Upper lobe of left lung (tissue), 6 donors: Measurements from ENCODE around the gene FXYD1. TPM values are rescaled to one million over a fixed set of nuclear protein-coding genes. Genes with fewer than 3 reads are reported as not detected.

Experiments used
- ATAC-seq, 2 donors: fragments of 200-7000 bp; cut with Tn5 transposase; one replicate each; pipeline ENCODE4 v1.9.1; 2022; ENCODE audit warnings: mild to moderate bottlenecking in 2 of 2, moderate library complexity in 2 of 2; ENCODE audit not compliant: low FRiP score in 2 of 2
- DNase-seq, 2 donors: peaks; one replicate each; pipeline ENCODE4 v3.0.0-alpha.2; 2019 to 2020
- H3K27ac ChIP-seq, 4 donors: fragments of 200-600 bp; sonication (generic); one replicate each; pipeline ENCODE4 v1.5.1; 2016 to 2019
- H3K27me3 ChIP-seq, 4 donors: fragments of 200-600 bp; sonication (generic); one replicate each; pipeline ENCODE4 v1.5.1; 2017 to 2019
- H3K36me3 ChIP-seq, 4 donors: fragments of 200-600 bp; sonication (generic); one replicate each; pipeline ENCODE4 v1.5.1; 2016 to 2019
- H3K4me1 ChIP-seq, 4 donors: fragments of 200-600 bp; sonication (generic); one replicate each; pipeline ENCODE4 v1.5.1; 2018 to 2019
- H3K4me3 ChIP-seq, 4 donors: fragments of 200-600 bp; sonication (generic); one replicate each; pipeline ENCODE4 v1.5.1; 2017 to 2019; ENCODE audit warnings: mild to moderate bottlenecking in 2 of 4, moderate library complexity in 1 of 4
- H3K9me3 ChIP-seq, 4 donors: fragments of 200-600 bp; sonication (generic); one replicate each; pipeline ENCODE4 v1.5.1; 2018 to 2019
- CTCF ChIP-seq, 6 experiments: fragments of 450-650 bp in 4 of 6; fragments of 200-600 bp in 2 of 6; sonication (generic) in 2 of 6; IDR thresholded peaks; one replicate each; pipeline ENCODE4 v1.5.1; 2016 to 2019; ENCODE audit warnings: antibody characterized with exemption in 6 of 6
- EP300 ChIP-seq, 4 donors: sonication (generic); formaldehyde crosslinking; IDR thresholded peaks; one replicate each; pipeline ENCODE4 v1.5.1; 2017; ENCODE audit warnings: antibody characterized with exemption in 4 of 4, control low read depth in 2 of 4
- POLR2A ChIP-seq, 4 donors: fragments of 450-650 bp; IDR thresholded peaks; one replicate each; pipeline ENCODE4 v1.5.1; 2016 to 2017; ENCODE audit warnings: antibody characterized with exemption in 4 of 4, mild to moderate bottlenecking in 2 of 4
- POLR2AphosphoS5 ChIP-seq, 2 donors: sonication (generic); formaldehyde crosslinking; IDR thresholded peaks; one replicate each; pipeline ENCODE4 v1.5.1; 2017; ENCODE audit warnings: antibody characterized with exemption in 2 of 2
- WGBS, 2 donors: methylation state at CpG; one replicate each; pipeline ENCODE4 v1.1.5; 2017 to 2018; 5-methylcytosine and 5-hydroxymethylcytosine counted together
- total RNA-seq, 6 donors: library from RNA; depleted of rRNA in 4 of 6; stranded (reverse); fragments of >200 nt in 4 of 6; gene quantifications; one replicate each; pipeline versions ENCODE4 v1.1.0 to v1.2.1, GENCODE V29; 2016 to 2021
- donor health status: DM: no; HTN: no; CAD: no; lungs with moderate emphysema.
- donor health status: DM: no; HTN: yes; CAD: no; lungs with severe emphysema.

Gene FXYD1
- total RNA-seq, 6 donors from 2014 or later: 3.8 to 64.9 (median 25.2) TPM

- H3K4me1 ChIP-seq: peaks cover 6 to 10% (median 8%) of the 10 kb centered on the region in 4 donors
- no peaks in the 10 kb centered on the region for H3K9me3 ChIP-seq
- H3K27ac ChIP-seq: no peak overlapping the region
- WGBS, 2 donors: 76 to 86% methylated on average over 3 of the region's 3 CpGs
- DNase-seq (no peak), ATAC-seq (no peak)
- no peaks in the 10 kb centered on the region for H3K36me3 ChIP-seq
- no peaks in the 10 kb centered on the region for H3K27me3 ChIP-seq
- no peak overlapping the region for H3K4me3 ChIP-seq
- TF ChIP-seq POLR2A (IDR thresholded peaks at IDR 0.05) (no peak), CTCF (IDR thresholded peaks at IDR 0.05) (no peak), POLR2AphosphoS5 (IDR thresholded peaks at IDR 0.05) (no peak), EP300 (IDR thresholded peaks at IDR 0.05) (no peak)
Observed at GRCh38 chr19:35176181-35176570, 37.6 kb downstream of the FXYD1 start.

DNA sequence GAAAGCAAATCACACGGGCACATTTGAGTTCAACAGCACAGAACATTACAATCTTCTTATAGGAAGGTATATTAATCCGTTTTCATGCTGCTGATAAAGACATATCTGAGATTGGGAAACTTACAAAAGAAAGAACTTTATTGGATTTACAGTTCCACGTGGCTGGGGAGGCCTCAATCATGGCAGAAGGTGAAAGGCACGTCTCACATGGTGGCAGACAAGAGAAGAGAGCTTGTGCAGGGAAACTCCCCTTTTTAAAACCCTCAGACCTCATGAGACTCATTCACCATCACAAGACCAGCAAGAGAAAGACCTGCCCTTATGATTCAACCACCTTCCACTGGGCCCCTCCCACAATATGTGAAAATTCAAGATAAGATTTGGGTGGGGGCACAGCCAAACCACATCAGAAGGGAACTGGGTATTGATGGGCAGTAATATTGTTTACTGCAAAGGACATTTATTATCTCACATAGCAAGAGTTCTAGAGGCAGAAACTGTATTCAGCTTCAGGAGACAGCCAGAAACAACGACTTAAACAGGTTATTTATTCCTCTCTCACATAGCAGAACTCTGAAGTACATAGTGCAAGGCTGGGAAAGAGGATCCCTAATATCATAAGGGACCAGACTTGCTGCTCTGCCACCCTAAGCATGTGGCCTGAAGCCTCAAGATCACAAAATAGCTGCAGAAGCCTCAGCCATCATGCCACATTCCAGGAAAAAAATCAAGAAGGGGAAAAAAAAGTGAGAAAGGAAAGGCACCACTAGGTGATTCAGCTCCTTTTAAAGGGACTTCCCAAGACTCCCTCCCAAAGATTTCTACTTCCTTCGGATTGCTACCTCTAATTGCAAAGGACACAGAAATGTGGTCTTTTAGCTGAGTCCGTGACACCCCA, 39.0 kb downstream of the FXYD1 start:
- Histone ChIP-seq H3K4me3 (no peak overlapping the region), H3K27ac (no peak overlapping the region), H3K36me3 (no peaks in the 10 kb centered on the region), H3K9me3 (no peaks in the 10 kb centered on the region), H3K4me1 (peaks cover 0 to 9% (median 5%) of the 10 kb centered on the region in 4 donors), H3K27me3 (no peaks in the 10 kb centered on the region)
- DNase-seq (no peak), ATAC-seq (no peak)
- TF ChIP-seq POLR2AphosphoS5 (IDR thresholded peaks at IDR 0.05) (no peak), EP300 (IDR thresholded peaks at IDR 0.05) (no peak), POLR2A (IDR thresholded peaks at IDR 0.05) (no peak), CTCF (IDR thresholded peaks at IDR 0.05) (no peak)
- 78 to 86% methylated on average over 7 of the region's 7 CpGs for WGBS, 2 donors

GRCh38 chr19:35178701-35179100, 40.1 kb downstream of the FXYD1 start:
- Histone ChIP-seq H3K9me3 (no peaks in the 10 kb centered on the region), H3K36me3 (no peaks in the 10 kb centered on the region), H3K27ac (no peak overlapping the region), H3K4me3 (no peak overlapping the region), H3K4me1 (peaks cover 0 to 9% (median 5%) of the 10 kb centered on the region in 4 donors), H3K27me3 (no peaks in the 10 kb centered on the region)
- no peak for TF ChIP-seq CTCF (IDR thresholded peaks at IDR 0.05)
- no peak for TF ChIP-seq EP300 (IDR thresholded peaks at IDR 0.05)
- no peak for TF ChIP-seq POLR2A (IDR thresholded peaks at IDR 0.05)
- no peak for TF ChIP-seq POLR2AphosphoS5 (IDR thresholded peaks at IDR 0.05)
- ATAC-seq (peak in 1 of 2 donors; percentile 85), DNase-seq (no peak)
- WGBS, 2 donors: 55 to 58% methylated on average over 2 of the region's 2 CpGs

GRCh38 chr19:35179830-35180229, 41.2 kb downstream of the FXYD1 start:
- H3K4me3 ChIP-seq: no peak overlapping the region
- ATAC-seq (no peak), DNase-seq (no peak)
- peaks cover 0 to 9% (median 5%) of the 10 kb centered on the region in 4 donors for H3K4me1 ChIP-seq
- WGBS, 2 donors: 71 to 80% methylated on average over 3 of the region's 3 CpGs
- TF ChIP-seq EP300 (IDR thresholded peaks at IDR 0.05) (no peak), CTCF (IDR thresholded peaks at IDR 0.05) (no peak)
- no peaks in the 10 kb centered on the region for H3K27me3 ChIP-seq
- H3K36me3 ChIP-seq: no peaks in the 10 kb centered on the region
- H3K9me3 ChIP-seq: no peaks in the 10 kb centered on the region
- H3K27ac ChIP-seq: no peak overlapping the region

GRCh38 chr19:35181387-35181786, 42.8 kb downstream of the FXYD1 start:
- TF ChIP-seq EP300 (IDR thresholded peaks at IDR 0.05): no peak
- no peak for TF ChIP-seq POLR2AphosphoS5 (IDR thresholded peaks at IDR 0.05)
- TF ChIP-seq CTCF (IDR thresholded peaks at IDR 0.05): no peak
- TF ChIP-seq POLR2A (IDR thresholded peaks at IDR 0.05): no peak
- peaks cover 0 to under 1% (median 0%) of the 10 kb centered on the region in 4 donors for H3K4me1 ChIP-seq
- H3K36me3 ChIP-seq: no peaks in the 10 kb centered on the region
- H3K4me3 ChIP-seq: no peak overlapping the region
- ATAC-seq (no peak), DNase-seq (no peak)
- no peak overlapping the region for H3K27ac ChIP-seq
- WGBS, 2 donors: 94 to 97% methylated on average over 1 of the region's 1 CpG
- no peaks in the 10 kb centered on the region for H3K9me3 ChIP-seq
- H3K27me3 ChIP-seq: no peaks in the 10 kb centered on the region
